HepG2 (cell line): ENCODE measurements around the gene SECTM1. TPM values are rescaled to one million over a fixed set of nuclear protein-coding genes. Genes with fewer than 3 reads are reported as not detected.
A peak's percentile ranks its signal among the peaks of the same experiment; 100 is the strongest.

Experiments used
- CEBPG ChIP-seq: IDR thresholded peaks from 2 replicates; pipeline ENCODE4 v1.6.1; 2016
- CHD2 ChIP-seq: IDR thresholded peaks from 2 replicates; pipeline ENCODE4 v1.6.1; 2011; ENCODE audit warnings: low read depth, low read length, improper control_type of control experiment
- FOXM1 ChIP-seq: sonication (generic); formaldehyde crosslinking; IDR thresholded peaks from 2 replicates; pipeline ENCODE4 v1.5.0; 2020; ENCODE audit warnings: missing genetic modification reagents
- GMEB2 ChIP-seq: IDR thresholded peaks from 2 replicates; pipeline ENCODE4 v1.6.1; 2016; ENCODE audit warnings: missing biosample characterization, missing genetic modification reagents, low read depth
- HOXA9 ChIP-seq: sonication (generic); formaldehyde crosslinking; IDR thresholded peaks from 2 replicates; pipeline ENCODE4 v1.8.1; 2022; ENCODE audit warnings: missing genetic modification reagents, mild to moderate bottlenecking, moderate library complexity, borderline replicate concordance
- KMT2B ChIP-seq: IDR thresholded peaks from 2 replicates; pipeline ENCODE4 v1.6.1; 2016; ENCODE audit warnings: missing genetic modification reagents, missing compliant biosample characterization
- MTERF4 ChIP-seq: sonication (generic); formaldehyde crosslinking; IDR thresholded peaks from 2 replicates; pipeline ENCODE4 v1.8.0; 2023; ENCODE audit warnings: mild to moderate bottlenecking, missing genetic modification reagents
- NCOA2 ChIP-seq: sonication (generic); formaldehyde crosslinking; IDR thresholded peaks from 2 replicates; pipeline ENCODE4 v1.8.0; 2022; ENCODE audit warnings: inconsistent platforms
- NFIB ChIP-seq: sonication (generic); formaldehyde crosslinking; IDR thresholded peaks from 2 replicates; pipeline ENCODE4 v1.9.0; 2021; ENCODE audit warnings: missing genetic modification reagents, mild to moderate bottlenecking, borderline replicate concordance
- NRL ChIP-seq: sonication (generic); formaldehyde crosslinking; IDR thresholded peaks from 2 replicates; pipeline ENCODE4 v1.5.0; 2020; ENCODE audit warnings: missing genetic modification reagents, mild to moderate bottlenecking, moderate library complexity, borderline replicate concordance
- PAF1 ChIP-seq: IDR thresholded peaks from 2 replicates; pipeline ENCODE4 v1.6.1; 2016; ENCODE audit warnings: missing genetic modification reagents, missing compliant biosample characterization
- POLR2AphosphoS5 ChIP-seq: IDR thresholded peaks from 2 replicates; pipeline ENCODE4 v1.6.1; 2012; ENCODE audit warnings: low read depth, low read length
- SP5 ChIP-seq: IDR thresholded peaks from 2 replicates; pipeline ENCODE4 v1.6.1; 2016; ENCODE audit warnings: low read depth, borderline replicate concordance
- U2AF1 ChIP-seq: fragments of 200-400 bp; formaldehyde crosslinking; optimal IDR thresholded peaks from 2 replicates; pipeline ENCODE3; 2017; ENCODE audit warnings: mild to moderate bottlenecking, low read depth, low read length
- YEATS2 ChIP-seq: sonication (generic); formaldehyde crosslinking; IDR thresholded peaks from 2 replicates; pipeline ENCODE4 v1.4.0; 2020; ENCODE audit warnings: missing genetic modification reagents, borderline replicate concordance
- ZBTB4 ChIP-seq: sonication (generic); formaldehyde crosslinking; IDR thresholded peaks from 2 replicates; pipeline ENCODE4 v1.4.0; 2020; ENCODE audit warnings: missing genetic modification reagents, mild to moderate bottlenecking, borderline replicate concordance
- ZC3H13 ChIP-seq: sonication (generic); formaldehyde crosslinking; IDR thresholded peaks from 2 replicates; pipeline ENCODE4 v1.8.1; 2023; ENCODE audit warnings: mild to moderate bottlenecking, missing genetic modification reagents, moderate library complexity
- ZFP1 ChIP-seq: IDR thresholded peaks from 2 replicates; pipeline ENCODE4 v1.6.1; 2016
- ZNF251 ChIP-seq: sonication (generic); formaldehyde crosslinking; IDR thresholded peaks from 2 replicates; pipeline ENCODE4 v1.9.0; 2021; ENCODE audit warnings: mild to moderate bottlenecking, missing genetic modification reagents
- ZNF282 ChIP-seq: fragments of 450-650 bp; IDR thresholded peaks from 2 replicates; pipeline ENCODE4 v1.6.1; 2018; ENCODE audit not compliant: partially characterized antibody
- ZNF367 ChIP-seq: sonication (generic); formaldehyde crosslinking; IDR thresholded peaks from 2 replicates; pipeline ENCODE4 v1.4.0; 2020; ENCODE audit warnings: missing genetic modification reagents, borderline replicate concordance
- ZNF432 ChIP-seq: sonication (generic); formaldehyde crosslinking; IDR thresholded peaks from 2 replicates; pipeline ENCODE4 v1.5.0; 2020; ENCODE audit warnings: missing genetic modification reagents, mild to moderate bottlenecking, borderline replicate concordance
- ZNF496 ChIP-seq: sonication (generic); formaldehyde crosslinking; IDR thresholded peaks from 2 replicates; pipeline ENCODE4 v1.8.1; 2023; ENCODE audit warnings: mild to moderate bottlenecking, moderate library complexity, missing genetic modification reagents; ENCODE audit not compliant: insufficient replicate concordance
- ZNF512 ChIP-seq: sonication (generic); formaldehyde crosslinking; IDR thresholded peaks from 2 replicates; pipeline ENCODE4 v1.4.0; 2020; ENCODE audit warnings: mild to moderate bottlenecking, missing genetic modification reagents
- ZNF644 ChIP-seq: IDR thresholded peaks from 2 replicates; pipeline ENCODE4 v1.6.1; 2016; ENCODE audit warnings: low read depth
- polyA plus RNA-seq, 8 experiments: library from polyadenylated mRNA; depleted of rRNA in 3 of 8; stranded (reverse) in 7 of 8; unstranded in 1 of 8; fragments of >200 nt; fragmentation: Illumina TruSeq in 4 of 8; extraction: Trizol in 4 of 8; gene quantifications; 2 replicates each; pipeline versions ENCODE4 v1.2.1 to v1.2.3, GENCODE V29; 2011 to 2016; ENCODE audit warnings: low read depth in 4 of 8, missing spikeins in 1 of 8, mixed read lengths in 1 of 8; ENCODE audit not compliant: insufficient read depth in 1 of 8
- total RNA-seq, 5 experiments: library from RNA; depleted of rRNA; stranded (reverse); fragments of >200 nt; fragmentation: Illumina TruSeq; extraction: Trizol; gene quantifications; 2 replicates each; pipeline ENCODE4 v1.2.3, GENCODE V29; 2016; ENCODE audit warnings: low read depth in 1 of 5

SECTM1 gene
- total and polyA plus RNA-seq, 2 of the 13 experiments (the other 11 are each of a cell fraction or from before 2014, with no cell fraction given): 3.5 to 5.3 TPM

GRCh38 chr17:82334622-82335394 lies 1.2 kb upstream of the SECTM1 start (continued):
- no peak for TF ChIP-seq GMEB2
- TF ChIP-seq NRL (CRISPR knock-in tag): no peak
- TF ChIP-seq FOXM1: no peak
- TF ChIP-seq ZBTB4 (CRISPR knock-in tag): no peak
- no peak for TF ChIP-seq HOXA9 (CRISPR knock-in tag)
- no peak for TF ChIP-seq ZNF512
- TF ChIP-seq MTERF4 (CRISPR knock-in tag): no peak
- no peak for TF ChIP-seq ZNF282
- TF ChIP-seq PAF1 (CRISPR knock-in tag): no peak
- TF ChIP-seq ZNF367 (CRISPR knock-in tag): no peak
- TF ChIP-seq CEBPG (CRISPR knock-in tag): no peak; the same call in 1 of the 2 replicates
- no peak for TF ChIP-seq ZNF496 (CRISPR knock-in tag)
- no peak for TF ChIP-seq YEATS2 (CRISPR knock-in tag)
- TF ChIP-seq POLR2AphosphoS5: no peak
- TF ChIP-seq ZNF644 (CRISPR knock-in tag): no peak
- TF ChIP-seq KMT2B (CRISPR knock-in tag): no peak
- no peak for TF ChIP-seq CHD2
- no peak for TF ChIP-seq SP5
- TF ChIP-seq NFIB (CRISPR knock-in tag): no peak
- TF ChIP-seq NCOA2 (CRISPR knock-in tag): peak; percentile 4; the same call in 1 of the 2 replicates
- TF ChIP-seq ZNF432 (CRISPR knock-in tag): no peak
- 0 out of 2 replicates have a peak, but pooled peaks have one; percentile 21 for TF ChIP-seq ZC3H13 (CRISPR knock-in tag)
- peak; percentile 48 for TF ChIP-seq U2AF1
- no peak for TF ChIP-seq ZNF251 (CRISPR knock-in tag)
- no peak for TF ChIP-seq ZFP1 (CRISPR knock-in tag)
